IPS-18a (cell line): ENCODE data around the gene MANF.

ENCODE experiments used
- H3K27ac ChIP-seq: one replicate; pipeline ENCODE4 v1.5.1; 2013; ENCODE audit warnings: low read length
- H3K27me3 ChIP-seq: one replicate; pipeline ENCODE4 v1.6.1; 2013; ENCODE audit warnings: mild to moderate bottlenecking, low read length; ENCODE audit not compliant: control insufficient read depth, insufficient read depth
- H3K36me3 ChIP-seq: one replicate; pipeline ENCODE4 v1.6.1; 2013; ENCODE audit warnings: low read depth, low read length; ENCODE audit not compliant: control insufficient read depth
- H3K4me1 ChIP-seq: one replicate; pipeline ENCODE4 v1.6.1; 2013; ENCODE audit warnings: low read depth, low read length; ENCODE audit not compliant: control insufficient read depth
- H3K4me3 ChIP-seq: one replicate; pipeline ENCODE4 v1.5.1; 2013; ENCODE audit warnings: low read length
- H3K9ac ChIP-seq: one replicate; pipeline ENCODE4 v1.6.1; 2013; ENCODE audit warnings: mild to moderate bottlenecking, low read length, moderate library complexity
- H3K9me3 ChIP-seq: one replicate; pipeline ENCODE4 v1.6.1; 2013; ENCODE audit warnings: low read depth, low read length; ENCODE audit not compliant: control insufficient read depth

MANF gene

DNA sequence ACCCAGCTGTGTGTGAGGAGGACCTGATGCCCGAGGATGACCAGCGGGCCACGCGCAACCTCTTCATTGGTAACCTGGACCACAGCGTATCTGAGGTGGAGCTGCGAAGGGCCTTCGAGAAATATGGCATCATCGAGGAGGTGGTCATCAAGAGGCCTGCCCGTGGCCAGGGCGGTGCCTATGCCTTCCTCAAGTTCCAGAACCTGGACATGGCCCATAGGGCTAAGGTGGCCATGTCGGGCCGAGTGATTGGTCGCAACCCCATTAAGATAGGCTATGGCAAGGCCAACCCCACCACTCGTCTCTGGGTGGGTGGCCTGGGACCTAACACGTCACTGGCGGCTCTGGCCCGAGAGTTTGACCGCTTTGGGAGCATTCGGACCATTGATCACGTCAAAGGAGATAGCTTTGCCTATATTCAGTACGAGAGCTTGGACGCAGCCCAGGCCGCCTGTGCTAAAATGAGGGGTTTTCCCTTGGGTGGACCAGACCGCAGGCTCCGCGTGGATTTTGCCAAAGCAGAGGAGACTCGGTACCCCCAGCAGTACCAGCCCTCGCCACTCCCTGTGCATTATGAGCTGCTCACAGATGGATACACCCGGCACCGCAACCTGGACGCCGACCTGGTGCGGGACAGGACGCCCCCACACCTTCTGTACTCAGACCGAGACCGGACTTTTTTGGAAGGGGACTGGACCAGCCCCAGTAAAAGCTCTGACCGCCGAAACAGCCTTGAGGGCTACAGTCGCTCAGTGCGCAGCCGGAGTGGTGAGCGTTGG lies 7.5 kb downstream of the MANF start:
- Histone ChIP-seq H3K9ac (peak overlapping the region; percentile 81), H3K4me1 (peaks cover 9% of the 10 kb centered on the region), H3K27me3 (no peaks in the 10 kb centered on the region), H3K9me3 (no peaks in the 10 kb centered on the region), H3K36me3 (peaks cover 79% of the 10 kb centered on the region), H3K4me3 (peak overlapping the region; percentile 68), H3K27ac (no peak overlapping the region)

DNA sequence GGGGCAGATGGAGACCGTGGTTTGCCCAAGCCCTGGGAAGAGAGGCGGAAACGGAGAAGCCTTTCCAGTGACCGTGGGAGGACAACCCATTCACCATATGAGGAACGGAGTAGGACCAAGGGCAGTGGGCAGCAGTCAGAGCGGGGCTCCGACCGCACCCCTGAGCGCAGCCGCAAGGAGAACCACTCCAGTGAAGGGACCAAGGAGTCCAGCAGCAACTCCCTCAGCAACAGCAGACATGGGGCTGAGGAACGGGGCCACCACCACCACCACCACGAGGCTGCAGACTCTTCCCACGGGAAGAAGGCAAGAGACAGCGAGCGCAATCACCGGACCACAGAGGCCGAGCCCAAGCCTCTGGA lies 8.0 kb downstream of the MANF start:
- Histone ChIP-seq H3K9ac (no peak overlapping the region), H3K9me3 (no peaks in the 10 kb centered on the region), H3K27ac (no peak overlapping the region), H3K4me1 (peaks cover 9% of the 10 kb centered on the region), H3K4me3 (no peak overlapping the region), H3K36me3 (peaks cover 73% of the 10 kb centered on the region), H3K27me3 (no peaks in the 10 kb centered on the region)

DNA sequence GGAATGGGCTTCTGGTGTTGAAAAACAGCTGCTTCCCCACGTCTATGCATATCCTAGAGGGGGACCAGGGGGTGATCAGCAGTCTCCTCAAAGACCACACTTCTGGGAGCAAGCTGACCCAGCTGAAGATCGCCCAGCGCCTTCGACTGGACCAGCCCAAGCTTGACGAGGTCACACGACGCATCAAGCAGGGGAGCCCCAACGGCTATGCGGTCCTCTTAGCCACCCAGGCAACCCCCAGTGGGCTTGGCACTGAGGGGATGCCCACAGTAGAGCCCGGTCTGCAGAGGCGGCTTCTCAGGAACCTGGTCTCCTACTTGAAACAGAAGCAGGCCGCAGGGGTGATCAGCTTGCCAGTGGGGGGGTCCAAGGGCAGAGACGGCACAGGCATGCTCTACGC lies 8.5 kb downstream of the MANF start:
- Histone ChIP-seq H3K36me3 (peaks cover 72% of the 10 kb centered on the region), H3K9me3 (no peaks in the 10 kb centered on the region), H3K9ac (no peak overlapping the region), H3K27me3 (no peaks in the 10 kb centered on the region), H3K4me3 (no peak overlapping the region), H3K4me1 (peaks cover 9% of the 10 kb centered on the region), H3K27ac (no peak overlapping the region)

DNA sequence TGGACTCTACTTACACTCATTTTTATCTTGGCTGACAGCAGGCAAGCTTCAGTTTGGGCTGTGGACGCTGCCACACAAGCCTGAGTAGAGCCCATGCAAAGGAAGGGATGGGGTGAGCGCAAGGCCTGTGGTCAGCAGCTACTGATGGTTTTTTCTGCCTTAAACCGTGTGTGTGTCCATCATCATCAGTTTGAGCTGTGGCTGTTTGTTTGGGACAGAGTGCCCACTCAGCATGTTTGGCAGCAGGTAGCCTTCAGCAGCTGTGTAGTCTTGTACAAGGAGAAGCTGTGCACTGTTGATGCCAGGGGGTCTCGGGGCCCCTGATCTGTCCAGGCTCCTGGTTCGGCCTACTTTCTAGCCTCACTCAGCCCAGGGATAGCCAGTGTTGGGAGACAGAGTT lies 9.4 kb downstream of the MANF start:
- Histone ChIP-seq H3K27ac (no peak overlapping the region), H3K27me3 (no peaks in the 10 kb centered on the region), H3K9me3 (no peaks in the 10 kb centered on the region), H3K36me3 (peaks cover 66% of the 10 kb centered on the region), H3K4me3 (no peak overlapping the region), H3K4me1 (peaks cover 9% of the 10 kb centered on the region), H3K9ac (no peak overlapping the region)

DNA sequence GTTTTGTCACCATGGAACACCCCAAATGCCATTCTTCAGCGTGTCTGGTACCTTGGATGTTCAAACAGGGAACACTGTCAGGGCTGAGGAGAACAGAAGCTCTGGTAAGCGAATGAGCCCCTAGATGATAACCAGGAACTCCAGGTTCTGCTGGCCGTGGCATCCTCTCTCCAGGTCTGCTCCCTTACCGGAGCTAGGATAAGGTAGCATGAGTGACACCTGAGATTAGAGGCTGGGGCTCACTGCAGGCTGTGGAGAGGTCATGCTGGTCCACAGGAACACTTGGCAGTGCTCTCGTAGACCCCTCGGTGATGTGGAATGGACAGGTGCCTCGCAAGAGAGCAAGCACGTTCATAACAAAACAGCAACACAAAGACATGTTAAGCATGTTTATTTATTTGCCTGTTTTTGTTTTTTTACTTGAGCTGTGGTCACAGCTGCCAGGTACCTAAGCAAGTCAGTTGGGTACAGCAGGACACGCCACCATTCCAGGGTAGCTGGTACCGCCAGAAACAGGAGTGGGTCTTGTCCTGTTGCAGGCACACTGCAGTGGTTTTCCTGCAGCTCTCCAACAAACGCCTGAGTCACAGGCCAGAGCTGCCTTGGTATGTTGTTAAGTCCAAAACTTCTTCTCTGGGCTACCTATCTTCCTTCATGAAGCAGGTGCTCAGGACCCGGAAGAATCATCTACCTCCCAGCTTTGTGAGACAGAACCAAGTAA lies 10.6 kb downstream of the MANF start:
- H3K9ac ChIP-seq, result no peak overlapping the region
- H3K4me3 ChIP-seq, result no peak overlapping the region
- no peaks in the 10 kb centered on the region for H3K9me3 ChIP-seq
- peaks cover 6% of the 10 kb centered on the region for H3K4me1 ChIP-seq
- no peak overlapping the region for H3K27ac ChIP-seq
- H3K27me3 ChIP-seq, result no peaks in the 10 kb centered on the region
- H3K36me3 ChIP-seq, result peaks cover 63% of the 10 kb centered on the region

DNA sequence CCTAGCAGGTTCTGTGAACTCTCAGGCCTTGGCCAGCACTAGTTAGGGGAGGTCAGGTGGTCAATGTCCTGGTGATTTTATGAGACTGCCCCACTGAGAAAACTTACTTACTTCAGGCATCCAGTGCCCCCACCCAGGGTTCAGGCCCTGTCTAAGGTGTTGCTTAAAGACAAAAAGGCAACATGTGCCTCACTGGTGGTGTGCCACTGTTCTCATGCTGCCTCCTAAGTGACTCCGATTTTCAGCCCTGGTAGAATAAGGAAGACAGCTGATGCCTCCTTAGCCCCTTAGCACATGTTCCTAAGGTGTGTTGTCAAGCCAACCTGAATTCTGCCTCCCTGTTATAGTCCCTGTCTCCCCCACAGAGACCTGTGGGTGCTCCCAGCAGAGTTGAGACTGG lies 11.3 kb downstream of the MANF start:
- Histone ChIP-seq H3K9me3 (no peaks in the 10 kb centered on the region), H3K36me3 (peaks cover 66% of the 10 kb centered on the region), H3K4me3 (no peak overlapping the region), H3K27ac (no peak overlapping the region), H3K9ac (no peak overlapping the region), H3K27me3 (no peaks in the 10 kb centered on the region), H3K4me1 (peaks cover 5% of the 10 kb centered on the region)

DNA sequence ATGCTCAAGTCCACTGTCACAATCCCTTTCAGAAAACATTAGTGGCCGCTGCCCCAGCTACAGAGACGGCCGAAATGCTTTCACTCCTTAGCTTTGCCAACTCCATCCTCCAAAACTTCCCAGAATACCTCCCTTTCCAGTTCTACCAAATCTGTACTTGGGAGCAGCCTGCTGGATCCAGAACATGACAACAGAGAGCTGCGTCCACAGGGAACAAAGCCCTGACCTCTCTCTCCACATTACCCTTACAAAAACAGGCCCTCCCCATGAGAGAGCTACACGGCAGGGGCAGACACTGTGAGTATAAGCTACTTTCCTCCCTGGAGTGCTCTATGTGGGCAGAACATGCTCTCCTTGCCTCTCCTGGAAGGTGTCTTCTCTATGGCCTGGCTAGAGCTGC lies 12.3 kb downstream of the MANF start:
- H3K4me1 ChIP-seq, result peaks cover 2% of the 10 kb centered on the region
- H3K4me3 ChIP-seq, result no peak overlapping the region
- H3K9ac ChIP-seq, result no peak overlapping the region
- no peaks in the 10 kb centered on the region for H3K9me3 ChIP-seq
- H3K27me3 ChIP-seq, result no peaks in the 10 kb centered on the region
- peaks cover 73% of the 10 kb centered on the region for H3K36me3 ChIP-seq
- no peak overlapping the region for H3K27ac ChIP-seq

DNA sequence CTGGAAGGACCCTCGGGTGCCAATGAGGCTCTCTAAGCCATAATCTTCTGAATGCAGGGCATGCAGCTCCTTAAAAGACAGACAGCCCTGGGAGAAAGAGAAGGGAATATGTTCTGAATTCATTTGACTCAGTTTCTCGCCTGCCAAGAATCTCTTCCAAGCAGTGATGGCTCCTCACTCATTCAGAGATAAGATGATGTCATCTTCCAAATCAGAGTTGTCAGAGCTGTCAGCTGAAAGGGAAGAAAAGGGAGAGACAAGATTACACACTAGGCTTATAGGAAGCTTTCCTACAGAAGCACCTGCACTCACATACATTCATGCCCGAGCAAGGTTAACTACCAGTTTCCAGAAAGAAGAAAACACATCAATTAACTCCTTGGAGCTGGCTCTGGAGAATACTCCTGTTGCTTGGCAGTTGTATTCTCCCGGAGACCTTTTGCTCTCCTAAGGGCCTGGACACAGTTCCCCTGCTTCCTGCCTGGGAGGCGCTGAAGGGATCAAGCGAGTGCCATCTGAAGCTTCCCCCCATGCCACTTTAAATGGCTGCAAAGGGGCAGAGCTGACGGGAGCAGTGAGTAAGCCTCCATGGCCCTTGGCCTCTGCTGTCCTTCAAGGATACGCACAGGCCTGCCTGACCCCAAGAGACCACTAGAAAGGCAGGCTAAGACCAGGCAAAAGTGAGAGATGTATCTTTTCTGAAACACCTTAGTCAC lies 13.7 kb downstream of the MANF start:
- H3K36me3 ChIP-seq, result peaks cover 67% of the 10 kb centered on the region
- H3K4me3 ChIP-seq, result no peak overlapping the region
- H3K4me1 ChIP-seq, result no peaks in the 10 kb centered on the region
- H3K27ac ChIP-seq, result no peak overlapping the region
- H3K27me3 ChIP-seq, result no peaks in the 10 kb centered on the region
- H3K9me3 ChIP-seq, result no peaks in the 10 kb centered on the region
- H3K9ac ChIP-seq, result no peak overlapping the region

DNA sequence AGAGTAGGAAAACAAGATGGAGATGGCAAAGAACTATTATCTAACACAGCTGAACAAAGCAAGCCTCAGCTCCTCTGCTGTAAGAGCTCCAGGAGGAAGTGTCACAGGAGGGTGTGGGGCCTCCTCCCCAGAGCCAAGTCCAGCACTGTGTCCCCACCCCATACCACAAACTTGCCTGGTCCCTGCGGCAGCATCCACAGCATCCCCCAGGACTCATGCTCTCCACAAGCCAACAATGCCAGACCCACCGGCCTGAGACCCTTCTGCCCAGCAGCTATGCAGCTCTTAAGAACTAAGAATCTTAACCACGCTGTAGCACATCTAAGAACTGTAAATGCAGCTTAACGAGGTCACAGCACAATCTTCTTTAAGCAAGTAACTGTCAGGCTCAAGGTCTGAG lies 15.1 kb downstream of the MANF start:
- Histone ChIP-seq H3K4me3 (no peak overlapping the region), H3K9me3 (no peaks in the 10 kb centered on the region), H3K27ac (no peak overlapping the region), H3K4me1 (no peaks in the 10 kb centered on the region), H3K27me3 (no peaks in the 10 kb centered on the region), H3K9ac (no peak overlapping the region), H3K36me3 (peaks cover 56% of the 10 kb centered on the region)

DNA sequence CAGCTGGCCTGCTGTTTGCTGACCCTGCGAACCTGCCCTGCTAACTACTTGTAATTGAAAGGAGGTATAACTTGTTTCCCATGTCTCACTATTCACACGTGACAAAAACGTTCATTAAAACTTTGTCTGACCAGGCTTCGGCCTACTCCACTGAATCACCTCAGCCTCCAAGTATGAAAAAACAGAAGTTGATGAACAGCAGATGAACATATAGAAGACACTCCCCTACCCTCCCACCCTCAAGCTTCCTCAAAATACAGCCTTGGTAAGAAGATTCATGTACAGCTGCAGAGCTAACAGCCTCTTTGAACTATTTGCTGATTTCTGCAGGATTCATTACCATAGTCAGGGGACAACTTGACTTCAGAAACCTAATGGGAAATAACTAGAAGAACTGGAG lies 16.6 kb downstream of the MANF start:
- Histone ChIP-seq H3K4me3 (no peak overlapping the region), H3K9ac (no peak overlapping the region), H3K27me3 (no peaks in the 10 kb centered on the region), H3K9me3 (no peaks in the 10 kb centered on the region), H3K4me1 (no peaks in the 10 kb centered on the region), H3K27ac (no peak overlapping the region), H3K36me3 (peaks cover 40% of the 10 kb centered on the region)

DNA sequence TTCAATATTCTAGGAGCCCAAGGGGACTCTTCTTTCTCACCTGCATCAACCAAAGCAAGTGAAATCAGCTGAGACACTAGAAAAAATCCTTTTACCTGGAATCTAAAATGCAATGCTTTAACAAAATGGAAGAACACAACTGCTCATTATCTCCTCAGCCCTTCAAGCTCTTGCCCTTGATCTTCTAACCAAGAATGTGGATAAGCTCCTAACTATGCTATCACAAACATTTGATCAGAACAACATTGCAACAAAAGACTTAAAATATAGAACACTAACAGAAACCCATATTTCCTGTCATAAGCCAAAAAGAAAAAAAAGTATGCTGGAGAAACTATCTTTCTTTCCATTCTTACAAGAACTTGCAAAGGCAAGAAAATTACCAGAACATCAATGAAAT lies 18.6 kb downstream of the MANF start:
- Histone ChIP-seq H3K27ac (no peak overlapping the region), H3K4me3 (no peak overlapping the region), H3K9ac (no peak overlapping the region), H3K27me3 (no peaks in the 10 kb centered on the region), H3K36me3 (peaks cover 29% of the 10 kb centered on the region), H3K4me1 (no peaks in the 10 kb centered on the region), H3K9me3 (no peaks in the 10 kb centered on the region)
